Epithelial cell of proximal tubule (primary cell): Measurements from ENCODE around the gene MEGF9. TPM values are rescaled to one million over a fixed set of nuclear protein-coding genes. Genes with fewer than 3 reads are reported as not detected.

ENCODE experiments used
- DNase-seq: peaks from one replicate; pipeline ENCODE4 v3.0.0-alpha.2; 2011; ENCODE audit warnings: low read depth
- H3K4me3 ChIP-seq: 2 replicates; pipeline ENCODE4 v1.5.1; 2011; ENCODE audit warnings: low read depth, mild to moderate bottlenecking, low read length
- total RNA-seq: library from RNA; depleted of rRNA; stranded (reverse); fragments of >200 nt; gene quantifications from 2 replicates; pipeline ENCODE4 v1.2.3, GENCODE V29; 2015
- TF ChIP-seq, protein P1 (sequence below): conservative IDR thresholded peaks from 2 replicates; pipeline ENCODE4 v1.5.1; 2012; ENCODE audit warnings: low read depth, mild to moderate bottlenecking, low read length

MEGF9 gene
- total RNA-seq, 1 donor from 2014 or later: 11.1 TPM

- TF ChIP-seq, protein P1, sequence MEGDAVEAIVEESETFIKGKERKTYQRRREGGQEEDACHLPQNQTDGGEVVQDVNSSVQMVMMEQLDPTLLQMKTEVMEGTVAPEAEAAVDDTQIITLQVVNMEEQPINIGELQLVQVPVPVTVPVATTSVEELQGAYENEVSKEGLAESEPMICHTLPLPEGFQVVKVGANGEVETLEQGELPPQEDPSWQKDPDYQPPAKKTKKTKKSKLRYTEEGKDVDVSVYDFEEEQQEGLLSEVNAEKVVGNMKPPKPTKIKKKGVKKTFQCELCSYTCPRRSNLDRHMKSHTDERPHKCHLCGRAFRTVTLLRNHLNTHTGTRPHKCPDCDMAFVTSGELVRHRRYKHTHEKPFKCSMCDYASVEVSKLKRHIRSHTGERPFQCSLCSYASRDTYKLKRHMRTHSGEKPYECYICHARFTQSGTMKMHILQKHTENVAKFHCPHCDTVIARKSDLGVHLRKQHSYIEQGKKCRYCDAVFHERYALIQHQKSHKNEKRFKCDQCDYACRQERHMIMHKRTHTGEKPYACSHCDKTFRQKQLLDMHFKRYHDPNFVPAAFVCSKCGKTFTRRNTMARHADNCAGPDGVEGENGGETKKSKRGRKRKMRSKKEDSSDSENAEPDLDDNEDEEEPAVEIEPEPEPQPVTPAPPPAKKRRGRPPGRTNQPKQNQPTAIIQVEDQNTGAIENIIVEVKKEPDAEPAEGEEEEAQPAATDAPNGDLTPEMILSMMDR: no peak
- peak; percentile 84 for DNase-seq
- peak within 1 kb of the TSS; percentile 98 for H3K4me3 ChIP-seq
These were observed 134.0 kb downstream of the MEGF9 start, which contains the start of gene CDK5RAP2 for GRCh38 chr9:120580051-120580896. CDK5RAP2 (minus strand) TSS chr9:120580167; CDS start chr9:120579978, 189 bp downstream.

DNA sequence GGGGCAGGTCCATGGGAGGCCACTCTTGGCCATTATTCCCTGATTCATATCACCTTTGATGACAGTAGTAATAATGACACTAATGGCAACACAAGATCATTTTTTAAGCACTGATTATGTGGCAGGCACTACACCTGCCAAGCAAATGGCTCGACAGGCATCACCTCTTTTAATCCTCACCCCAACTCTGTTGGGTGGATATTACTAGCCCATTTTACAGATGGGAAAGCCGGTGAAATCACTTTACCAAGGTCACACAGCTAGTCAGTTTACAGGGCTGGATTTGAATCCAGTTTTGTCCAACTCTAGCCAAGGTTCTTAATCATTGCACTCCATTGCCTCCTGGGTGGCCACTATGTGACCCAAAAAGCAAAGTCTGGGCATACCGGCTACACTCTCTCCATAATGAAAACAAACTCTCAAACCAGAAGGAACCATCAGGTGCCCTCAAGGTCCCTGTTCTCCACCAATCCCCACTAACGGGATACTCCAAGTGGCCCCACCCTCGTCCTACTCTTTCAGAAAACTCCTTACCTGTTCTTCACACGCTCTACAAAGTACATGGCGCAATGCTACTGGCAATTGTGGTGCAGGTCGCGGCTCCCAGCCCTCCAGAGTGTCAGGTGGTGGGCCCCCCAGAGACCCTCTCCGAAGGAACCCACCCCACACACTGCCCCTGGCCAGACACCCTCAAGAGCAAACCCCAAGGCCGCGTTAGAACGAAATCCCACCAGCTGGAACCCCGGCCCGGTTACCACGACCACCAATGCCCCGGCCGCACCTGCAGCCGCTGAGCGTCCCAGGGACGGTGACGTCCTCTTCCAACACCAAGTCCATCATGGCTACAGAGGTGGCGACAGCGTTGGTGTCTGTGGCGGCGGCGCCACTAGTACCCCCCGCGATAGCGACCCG is 134.9 kb downstream of the MEGF9 start:
- TF ChIP-seq, protein P1: no peak
- no peak for DNase-seq

GRCh38 chr9:120574473-120574872 is 139.8 kb downstream of the MEGF9 start:
- no peak overlapping the region for H3K4me3 ChIP-seq
- TF ChIP-seq, protein P1: no peak
- DNase-seq: no peak

More for the DNA sequence above, 134.9 kb downstream of the MEGF9 start:
- H3K4me3 ChIP-seq: peak overlapping the region; percentile 98

DNA sequence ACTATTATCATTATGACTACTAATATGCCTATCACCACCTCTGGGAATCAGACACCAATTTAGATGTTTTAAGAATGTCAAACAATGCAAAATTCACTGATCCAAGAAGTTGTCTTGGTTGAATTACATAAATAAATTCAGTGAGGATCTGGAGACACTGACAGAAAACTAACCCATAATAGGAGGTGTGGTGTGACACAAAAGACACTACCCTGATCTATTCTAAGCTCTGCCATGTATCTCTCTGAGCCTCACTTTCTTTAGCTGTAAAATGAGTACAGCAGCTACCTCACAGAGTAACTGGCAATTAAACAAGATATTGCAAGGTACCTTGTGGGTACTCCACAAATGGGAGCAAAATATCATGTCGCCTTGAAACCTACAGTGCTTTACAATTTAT is 141.8 kb downstream of the MEGF9 start:
- DNase-seq: no peak
- TF ChIP-seq, protein P1: no peak

GRCh38 chr9:120571443-120572257 is 142.6 kb downstream of the MEGF9 start:
- TF ChIP-seq, protein P1: no peak
- DNase-seq: no peak
- no peak overlapping the region for H3K4me3 ChIP-seq

More for the DNA sequence above, 141.8 kb downstream of the MEGF9 start:
- H3K4me3 ChIP-seq: no peak overlapping the region

- TF ChIP-seq, protein P1: no peak
- no peak overlapping the region for H3K4me3 ChIP-seq
- DNase-seq: no peak
These were observed 144.0 kb downstream of the MEGF9 start for GRCh38 chr9:120570296-120570695.
